GM12878 (cell line): ENCODE measurements around the gene ZNF329. TPM values are rescaled to one million over a fixed set of nuclear protein-coding genes. Genes with fewer than 3 reads are reported as not detected.

Experiments used
- BACH1 ChIP-seq: fragments of 450-650 bp; IDR thresholded peaks from 2 replicates; pipeline ENCODE4 v1.6.1; 2017; ENCODE audit warnings: mild to moderate bottlenecking, borderline replicate concordance
- BMI1 ChIP-seq: fragments of 450-650 bp; IDR thresholded peaks from 2 replicates; pipeline ENCODE4 v1.6.1; 2016; ENCODE audit warnings: mild to moderate bottlenecking, moderate library complexity, borderline replicate concordance
- CHD1 ChIP-seq: IDR thresholded peaks from 2 replicates; pipeline ENCODE4 v1.6.1; 2012; ENCODE audit warnings: low read depth, low read length, improper control_type of control experiment
- CREM ChIP-seq: IDR thresholded peaks from 2 replicates; pipeline ENCODE4 v1.6.1; 2014; ENCODE audit warnings: antibody characterized with exemption, low read depth
- EGR1 ChIP-seq, 2 experiments: IDR thresholded peaks; 1 replicate in 1 of 2; 2 replicates in 1 of 2; pipeline ENCODE4 v1.6.1; 2011 to 2012; ENCODE audit warnings: low read depth in 2 of 2, low read length in 2 of 2, borderline replicate concordance in 1 of 2, mild to moderate bottlenecking in 1 of 2, moderate library complexity in 1 of 2
- HCFC1 ChIP-seq: fragments of 150-350 bp; IDR thresholded peaks from 2 replicates; pipeline ENCODE4 v1.6.1; 2014; ENCODE audit warnings: low read length
- LARP7 ChIP-seq: fragments of 450-650 bp; IDR thresholded peaks from 2 replicates; pipeline ENCODE4 v1.6.1; 2017; ENCODE audit warnings: mild to moderate bottlenecking
- MXI1 ChIP-seq: fragments of 150-350 bp; IDR thresholded peaks from 2 replicates; pipeline ENCODE4 v1.6.1; 2011; ENCODE audit warnings: low read depth, mild to moderate bottlenecking, inconsistent platforms, low read length, improper control_type of control experiment
- PAX5 ChIP-seq: IDR thresholded peaks from 2 replicates; pipeline ENCODE4 v1.6.1; 2011; ENCODE audit warnings: low read depth, low read length, borderline replicate concordance
- PAX8 ChIP-seq: fragments of 450-650 bp; IDR thresholded peaks from 2 replicates; pipeline ENCODE4 v1.6.1; 2017; ENCODE audit warnings: mild to moderate bottlenecking, moderate library complexity
- POLR2AphosphoS2 ChIP-seq: IDR thresholded peaks from 2 replicates; pipeline ENCODE4 v1.6.1; 2011; ENCODE audit warnings: low read depth, mild to moderate bottlenecking, low read length, improper control_type of control experiment, moderate library complexity
- RBBP5 ChIP-seq: fragments of 200-600 bp; sonication (generic); conservative IDR thresholded peaks from 2 replicates; pipeline ENCODE4 v1.6.1; 2016
- SMC3 ChIP-seq: IDR thresholded peaks from 2 replicates; pipeline ENCODE4 v1.6.1; 2011; ENCODE audit warnings: low read length, improper control_type of control experiment, borderline replicate concordance
- TCF3 ChIP-seq: IDR thresholded peaks from 2 replicates; pipeline ENCODE4 v1.6.1; 2012; ENCODE audit warnings: low read depth, mild to moderate bottlenecking, low read length, borderline replicate concordance; ENCODE audit not compliant: insufficient read depth
- YY1 ChIP-seq: IDR thresholded peaks from 2 replicates; pipeline ENCODE4 v1.6.1; 2011; ENCODE audit warnings: low read depth, mild to moderate bottlenecking, low read length
- ZNF274 ChIP-seq: IDR thresholded peaks from one replicate; pipeline ENCODE4 v1.8.0; 2011; ENCODE audit not compliant: insufficient read length, insufficient read depth
- polyA plus RNA-seq, 11 experiments: library from polyadenylated mRNA; depleted of rRNA in 4 of 11; unstranded in 6 of 11; stranded (reverse) in 5 of 11; fragments of >200 nt; fragmentation: Nextera tagmentation in 4 of 11; fragmentation: Illumina TruSeq in 1 of 11; extraction: Ambion mirVana in 4 of 11; extraction: Trizol in 1 of 11; gene quantifications; 1 replicate in 1 of 11; 2 replicates in 10 of 11; pipeline versions ENCODE4 v1.2.1 to v1.2.3, GENCODE V29; 2011 to 2016; ENCODE audit warnings: inconsistent platforms in 2 of 11, missing spikeins in 2 of 11, low read depth in 1 of 11
- total RNA-seq, 4 experiments: library from RNA; depleted of rRNA in 3 of 4; stranded (reverse); fragments of >200 nt in 3 of 4; fragmentation: Illumina TruSeq in 1 of 4; extraction: Trizol in 1 of 4; gene quantifications; 2 replicates each; pipeline versions ENCODE4 v1.2.1 to v1.2.3, GENCODE V29; 2013 to 2021
- TF ChIP-seq, protein P1 (sequence below): fragments of 450-650 bp; formaldehyde crosslinking; IDR thresholded peaks from 2 replicates; pipeline ENCODE4 v1.5.0; 2022; ENCODE audit warnings: mild to moderate bottlenecking, missing genetic modification characterization
- TF ChIP-seq, protein P2 (sequence below): fragments of 450-650 bp; IDR thresholded peaks from 2 replicates; pipeline ENCODE4 v1.6.1; 2016; ENCODE audit warnings: mild to moderate bottlenecking
- TF ChIP-seq, protein P3 (sequence below): fragments of 150-350 bp; IDR thresholded peaks from 2 replicates; pipeline ENCODE4 v1.6.1; 2014; ENCODE audit warnings: mild to moderate bottlenecking, low read depth, low read length
- TF ChIP-seq, protein P4 (sequence below): fragments of 450-650 bp; IDR thresholded peaks from 2 replicates; pipeline ENCODE4 v1.6.1; 2017; ENCODE audit warnings: low read depth, mild to moderate bottlenecking, moderate library complexity

ZNF329 gene
- total and polyA plus RNA-seq, 10 of the 15 experiments (the other 5 are each of a cell fraction or from before 2014, with no cell fraction given), result 0.11 to 4.7 (median 0.56) TPM; not detected in 1

DNA sequence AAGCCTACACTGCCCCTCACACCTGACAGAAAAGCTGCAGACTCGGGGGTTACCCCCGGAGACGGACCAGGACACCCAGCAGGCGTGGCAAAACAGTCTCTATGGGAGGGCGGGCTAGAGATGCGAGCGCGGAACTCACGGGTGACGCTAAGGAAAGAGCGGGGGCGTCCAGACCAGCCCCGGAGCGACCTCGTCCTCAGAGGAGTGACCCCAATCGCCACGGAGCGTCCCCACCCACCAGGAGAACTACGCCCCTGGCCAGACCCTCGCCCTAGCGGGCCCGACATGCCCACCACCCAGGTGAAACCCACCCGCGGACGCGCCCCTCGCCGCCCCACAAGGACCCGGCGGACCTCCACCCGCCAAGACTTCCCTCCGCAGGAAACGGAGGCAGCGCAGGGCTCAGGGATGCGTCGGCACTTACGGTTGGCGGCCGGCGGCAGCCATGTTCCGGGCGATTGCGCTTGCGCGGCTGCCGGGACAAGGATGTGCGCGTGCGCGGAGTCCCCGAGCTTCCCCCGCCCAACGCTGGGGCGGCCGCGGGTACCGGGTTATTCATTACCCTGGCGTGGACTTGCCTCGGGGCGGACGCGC, at the start of gene ZNF329 (continued):
- TF ChIP-seq, protein P1, sequence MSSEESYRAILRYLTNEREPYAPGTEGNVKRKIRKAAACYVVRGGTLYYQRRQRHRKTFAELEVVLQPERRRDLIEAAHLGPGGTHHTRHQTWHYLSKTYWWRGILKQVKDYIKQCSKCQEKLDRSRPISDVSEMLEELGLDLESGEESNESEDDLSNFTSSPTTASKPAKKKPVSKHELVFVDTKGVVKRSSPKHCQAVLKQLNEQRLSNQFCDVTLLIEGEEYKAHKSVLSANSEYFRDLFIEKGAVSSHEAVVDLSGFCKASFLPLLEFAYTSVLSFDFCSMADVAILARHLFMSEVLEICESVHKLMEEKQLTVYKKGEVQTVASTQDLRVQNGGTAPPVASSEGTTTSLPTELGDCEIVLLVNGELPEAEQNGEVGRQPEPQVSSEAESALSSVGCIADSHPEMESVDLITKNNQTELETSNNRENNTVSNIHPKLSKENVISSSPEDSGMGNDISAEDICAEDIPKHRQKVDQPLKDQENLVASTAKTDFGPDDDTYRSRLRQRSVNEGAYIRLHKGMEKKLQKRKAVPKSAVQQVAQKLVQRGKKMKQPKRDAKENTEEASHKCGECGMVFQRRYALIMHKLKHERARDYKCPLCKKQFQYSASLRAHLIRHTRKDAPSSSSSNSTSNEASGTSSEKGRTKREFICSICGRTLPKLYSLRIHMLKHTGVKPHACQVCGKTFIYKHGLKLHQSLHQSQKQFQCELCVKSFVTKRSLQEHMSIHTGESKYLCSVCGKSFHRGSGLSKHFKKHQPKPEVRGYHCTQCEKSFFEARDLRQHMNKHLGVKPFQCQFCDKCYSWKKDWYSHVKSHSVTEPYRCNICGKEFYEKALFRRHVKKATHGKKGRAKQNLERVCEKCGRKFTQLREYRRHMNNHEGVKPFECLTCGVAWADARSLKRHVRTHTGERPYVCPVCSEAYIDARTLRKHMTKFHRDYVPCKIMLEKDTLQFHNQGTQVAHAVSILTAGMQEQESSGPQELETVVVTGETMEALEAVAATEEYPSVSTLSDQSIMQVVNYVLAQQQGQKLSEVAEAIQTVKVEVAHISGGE (CRISPR knock-in tag), result no peak
- TF ChIP-seq BMI1 (no peak), POLR2AphosphoS2 (0 out of 2 replicates have a peak, but pooled peaks have one; percentile 55), EGR1 (IDR thresholded peaks at IDR 0.05; ENCODE audit: borderline replicate concordance in 1 of 2, low read depth in 2 of 2, low read length in 2 of 2) (no peak), CHD1 (no peak), PAX5 (peak; percentile 15; the same call in 1 of the 2 replicates), BACH1 (no peak), RBBP5 (no peak), PAX8 (no peak), CREM (no peak), ZNF274 (no peak), LARP7 (0 out of 2 replicates have a peak, but pooled peaks have one; percentile 39), MXI1 (0 out of 2 replicates have a peak, but pooled peaks have one; percentile 42), YY1 (peak; percentile 94), TCF3 (0 out of 2 replicates have a peak, but pooled peaks have one; percentile 25), SMC3 (no peak), HCFC1 (no peak; the same call in 1 of the 2 replicates)
- TF ChIP-seq, protein P2, sequence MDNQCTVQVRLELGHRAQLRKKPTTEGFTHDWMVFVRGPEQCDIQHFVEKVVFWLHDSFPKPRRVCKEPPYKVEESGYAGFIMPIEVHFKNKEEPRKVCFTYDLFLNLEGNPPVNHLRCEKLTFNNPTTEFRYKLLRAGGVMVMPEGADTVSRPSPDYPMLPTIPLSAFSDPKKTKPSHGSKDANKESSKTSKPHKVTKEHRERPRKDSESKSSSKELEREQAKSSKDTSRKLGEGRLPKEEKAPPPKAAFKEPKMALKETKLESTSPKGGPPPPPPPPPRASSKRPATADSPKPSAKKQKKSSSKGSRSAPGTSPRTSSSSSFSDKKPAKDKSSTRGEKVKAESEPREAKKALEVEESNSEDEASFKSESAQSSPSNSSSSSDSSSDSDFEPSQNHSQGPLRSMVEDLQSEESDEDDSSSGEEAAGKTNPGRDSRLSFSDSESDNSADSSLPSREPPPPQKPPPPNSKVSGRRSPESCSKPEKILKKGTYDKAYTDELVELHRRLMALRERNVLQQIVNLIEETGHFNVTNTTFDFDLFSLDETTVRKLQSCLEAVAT, result no peak
- TF ChIP-seq, protein P3, sequence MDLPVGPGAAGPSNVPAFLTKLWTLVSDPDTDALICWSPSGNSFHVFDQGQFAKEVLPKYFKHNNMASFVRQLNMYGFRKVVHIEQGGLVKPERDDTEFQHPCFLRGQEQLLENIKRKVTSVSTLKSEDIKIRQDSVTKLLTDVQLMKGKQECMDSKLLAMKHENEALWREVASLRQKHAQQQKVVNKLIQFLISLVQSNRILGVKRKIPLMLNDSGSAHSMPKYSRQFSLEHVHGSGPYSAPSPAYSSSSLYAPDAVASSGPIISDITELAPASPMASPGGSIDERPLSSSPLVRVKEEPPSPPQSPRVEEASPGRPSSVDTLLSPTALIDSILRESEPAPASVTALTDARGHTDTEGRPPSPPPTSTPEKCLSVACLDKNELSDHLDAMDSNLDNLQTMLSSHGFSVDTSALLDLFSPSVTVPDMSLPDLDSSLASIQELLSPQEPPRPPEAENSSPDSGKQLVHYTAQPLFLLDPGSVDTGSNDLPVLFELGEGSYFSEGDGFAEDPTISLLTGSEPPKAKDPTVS, result no peak
- TF ChIP-seq, protein P4, sequence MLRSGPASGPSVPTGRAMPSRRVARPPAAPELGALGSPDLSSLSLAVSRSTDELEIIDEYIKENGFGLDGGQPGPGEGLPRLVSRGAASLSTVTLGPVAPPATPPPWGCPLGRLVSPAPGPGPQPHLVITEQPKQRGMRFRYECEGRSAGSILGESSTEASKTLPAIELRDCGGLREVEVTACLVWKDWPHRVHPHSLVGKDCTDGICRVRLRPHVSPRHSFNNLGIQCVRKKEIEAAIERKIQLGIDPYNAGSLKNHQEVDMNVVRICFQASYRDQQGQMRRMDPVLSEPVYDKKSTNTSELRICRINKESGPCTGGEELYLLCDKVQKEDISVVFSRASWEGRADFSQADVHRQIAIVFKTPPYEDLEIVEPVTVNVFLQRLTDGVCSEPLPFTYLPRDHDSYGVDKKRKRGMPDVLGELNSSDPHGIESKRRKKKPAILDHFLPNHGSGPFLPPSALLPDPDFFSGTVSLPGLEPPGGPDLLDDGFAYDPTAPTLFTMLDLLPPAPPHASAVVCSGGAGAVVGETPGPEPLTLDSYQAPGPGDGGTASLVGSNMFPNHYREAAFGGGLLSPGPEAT, result 0 out of 2 replicates have a peak, but pooled peaks have one; percentile 31
